HG02763 (cell line): ENCODE data around the gene KRTAP10-12.

Experiments
- ATAC-seq: cut with Tn5 transposase; IDR thresholded peaks from one replicate; pipeline ENCODE4 v1.9.1; 2021; ENCODE audit warnings: mild to moderate bottlenecking, moderate library complexity; ENCODE audit not compliant: unreplicated experiment

Gene KRTAP10-12

GRCh38 chr21:44730951-44731579 is 34.1 kb downstream of the KRTAP10-12 start:
- ATAC-seq, result no peak

- no peak for ATAC-seq
Observed at GRCh38 chr21:44732263-44732662, 35.3 kb downstream of the KRTAP10-12 start.

GRCh38 chr21:44732956-44733355 is 36.0 kb downstream of the KRTAP10-12 start:
- ATAC-seq, result no peak

GRCh38 chr21:44734026-44734745 is 37.2 kb downstream of the KRTAP10-12 start:
- ATAC-seq, result no peak

GRCh38 chr21:44734841-44735240 is 37.9 kb downstream of the KRTAP10-12 start:
- no peak for ATAC-seq

GRCh38 chr21:44735821-44736220 is 38.8 kb downstream of the KRTAP10-12 start:
- ATAC-seq, result no peak

- ATAC-seq, result no peak
Observed at GRCh38 chr21:44736291-44737004, 39.5 kb downstream of the KRTAP10-12 start.

GRCh38 chr21:44737706-44738354 is 40.9 kb downstream of the KRTAP10-12 start:
- ATAC-seq, result no peak

- ATAC-seq, result no peak
Observed at GRCh38 chr21:44738621-44739020, 41.6 kb downstream of the KRTAP10-12 start.

- ATAC-seq, result no peak
Observed at GRCh38 chr21:44739316-44739715, 42.3 kb downstream of the KRTAP10-12 start.

- ATAC-seq, result no peak
Observed at GRCh38 chr21:44740742-44741141, 43.8 kb downstream of the KRTAP10-12 start.

- no peak for ATAC-seq
Observed at GRCh38 chr21:44741921-44742320, 44.9 kb downstream of the KRTAP10-12 start.

- no peak for ATAC-seq
Observed at GRCh38 chr21:44742418-44743153, 45.6 kb downstream of the KRTAP10-12 start.
